ENCODE measurements around the gene F11R. TPM values are rescaled to one million over a fixed set of nuclear protein-coding genes. Genes with fewer than 3 reads are reported as not detected.

F11R gene
- total RNA-seq, 1 experiment from 2014 or later = 196 TPM

DNA sequence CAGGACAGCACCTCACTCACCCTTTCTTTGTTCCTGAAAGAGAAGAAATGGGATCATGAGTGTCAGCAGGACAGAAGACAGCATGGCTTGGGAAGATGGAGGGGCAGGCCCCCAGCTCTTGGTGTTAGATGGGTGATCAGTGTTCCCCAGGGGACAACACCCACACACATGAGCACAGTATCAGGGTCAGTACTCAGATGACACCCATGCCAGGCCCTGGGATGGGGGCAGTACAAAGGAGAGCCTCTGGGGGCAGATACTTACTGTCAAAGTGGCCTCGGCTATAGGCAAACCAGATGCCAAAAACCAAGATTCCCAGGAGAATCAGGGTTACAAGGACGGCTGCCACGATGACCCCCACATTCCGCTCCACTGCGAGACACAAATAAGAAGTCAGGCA lies 21.6 kb downstream of the F11R start:
- TF ChIP-seq, protein P1, sequence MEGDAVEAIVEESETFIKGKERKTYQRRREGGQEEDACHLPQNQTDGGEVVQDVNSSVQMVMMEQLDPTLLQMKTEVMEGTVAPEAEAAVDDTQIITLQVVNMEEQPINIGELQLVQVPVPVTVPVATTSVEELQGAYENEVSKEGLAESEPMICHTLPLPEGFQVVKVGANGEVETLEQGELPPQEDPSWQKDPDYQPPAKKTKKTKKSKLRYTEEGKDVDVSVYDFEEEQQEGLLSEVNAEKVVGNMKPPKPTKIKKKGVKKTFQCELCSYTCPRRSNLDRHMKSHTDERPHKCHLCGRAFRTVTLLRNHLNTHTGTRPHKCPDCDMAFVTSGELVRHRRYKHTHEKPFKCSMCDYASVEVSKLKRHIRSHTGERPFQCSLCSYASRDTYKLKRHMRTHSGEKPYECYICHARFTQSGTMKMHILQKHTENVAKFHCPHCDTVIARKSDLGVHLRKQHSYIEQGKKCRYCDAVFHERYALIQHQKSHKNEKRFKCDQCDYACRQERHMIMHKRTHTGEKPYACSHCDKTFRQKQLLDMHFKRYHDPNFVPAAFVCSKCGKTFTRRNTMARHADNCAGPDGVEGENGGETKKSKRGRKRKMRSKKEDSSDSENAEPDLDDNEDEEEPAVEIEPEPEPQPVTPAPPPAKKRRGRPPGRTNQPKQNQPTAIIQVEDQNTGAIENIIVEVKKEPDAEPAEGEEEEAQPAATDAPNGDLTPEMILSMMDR (IDR thresholded peaks at IDR 0.05; ENCODE audit: insufficient read depth in 1 of 2, low read depth in 1 of 2, low read length in 1 of 2, severe bottlenecking in 1 of 2, unreplicated experiment in 1 of 2) = no peak

DNA sequence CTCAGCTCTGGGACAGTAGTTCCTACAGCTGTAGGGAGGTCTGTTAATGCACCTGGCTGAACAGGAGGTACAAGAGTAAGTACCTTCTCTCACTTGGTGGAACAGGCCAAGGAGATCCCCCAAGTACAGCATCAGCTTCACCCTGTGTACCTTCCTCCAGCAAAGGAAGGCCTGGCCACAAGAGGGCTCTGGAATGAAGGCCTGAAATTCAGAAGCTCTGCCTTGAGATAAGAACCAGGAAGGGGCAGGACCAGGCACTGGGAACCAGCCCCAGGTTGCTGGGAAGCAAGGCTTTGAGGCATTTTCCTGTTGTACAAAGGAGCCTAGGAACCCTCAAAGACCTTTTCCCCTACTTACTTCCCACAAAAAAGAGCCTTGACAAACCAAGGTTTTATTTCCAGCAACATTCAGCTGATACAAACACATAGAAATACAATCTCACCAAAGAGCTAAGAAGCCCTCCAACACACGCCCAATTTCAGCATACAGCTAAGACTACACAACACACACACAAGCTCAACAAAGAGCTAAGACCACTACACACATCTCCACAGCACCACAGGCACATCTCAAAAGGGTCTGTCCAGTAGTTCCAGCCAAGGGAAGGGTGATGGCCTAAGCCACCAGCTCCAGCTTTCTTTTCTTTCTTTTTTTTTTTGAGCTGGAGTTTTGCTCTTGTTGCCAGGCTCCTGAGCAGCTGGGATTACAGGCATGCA lies 23.5 kb downstream of the F11R start:
- Mint-ChIP-seq H3K4me1 (ENCODE audit: low read depth, unreplicated experiment) (peaks cover 7% of the 10 kb centered on the region), H3K27ac (ENCODE audit: unreplicated experiment) (peak overlapping the region; percentile 36), H3K36me3 (ENCODE audit: insufficient read depth, unreplicated experiment) (peaks cover 86% of the 10 kb centered on the region), H3K9me3 (ENCODE audit: unreplicated experiment) (no peaks in the 10 kb centered on the region), H3K4me3 (ENCODE audit: unreplicated experiment) (no peak overlapping the region), H3K27me3 (ENCODE audit: insufficient read depth, unreplicated experiment) (no peaks in the 10 kb centered on the region)
- intact Hi-C loops (cut with micrococcal nuclease; ENCODE audit: unreplicated experiment) = loop anchor here (1.0 kb wide), 5 partner anchors 16 to 143 kb away; partner anchors contain the start of genes TSTD1 and USF1
- CTCF ChIA-PET = interaction anchor here (0.6 to 2.3 kb wide), 16 partner anchors 9 to 131 kb away, joined by 3 to 53 read pairs (median 4); partner anchors contain the start of genes F11R, KLHDC9 and USF1
- BruUV-seq (replicated peaks) = no TSS peak
- H3K4me3 ChIP-seq (ENCODE audit: low read depth, low read length) = no peak overlapping the region
- POLR2A ChIA-PET = interaction anchor here (0.7 to 2.3 kb wide), 5 partner anchors 16 to 48 kb away, joined by 3 to 43 read pairs (median 6); partner anchors contain the start of genes F11R, TSTD1 and USF1
- H3K27me3 ChIP-seq (replicated peaks; ENCODE audit: control insufficient read depth, insufficient read depth, low read length) = no peaks in the 10 kb centered on the region
- peak; percentile 81 to 83 for DNase-seq
- peaks cover 13% of the 10 kb centered on the region for H3K36me3 ChIP-seq (ENCODE audit: control insufficient read depth, insufficient read depth, low read length)
- H3K4me1 ChIP-seq = peaks cover 10% of the 10 kb centered on the region
- no peaks in the 10 kb centered on the region for H3K9me3 ChIP-seq
- TF ChIP-seq, protein P1 (IDR thresholded peaks at IDR 0.05; ENCODE audit: insufficient read depth in 1 of 2, low read depth in 1 of 2, low read length in 1 of 2, severe bottlenecking in 1 of 2, unreplicated experiment in 1 of 2) = peak; percentile 53 to 86

More for the DNA sequence above, 21.6 kb downstream of the F11R start:
- Histone ChIP-seq H3K9me3 (no peaks in the 10 kb centered on the region), H3K4me1 (peaks cover 10% of the 10 kb centered on the region), H3K4me3 (ENCODE audit: low read depth, low read length) (no peak overlapping the region), H3K27me3 (replicated peaks; ENCODE audit: control insufficient read depth, insufficient read depth, low read length) (no peaks in the 10 kb centered on the region), H3K36me3 (ENCODE audit: control insufficient read depth, insufficient read depth, low read length) (peaks cover 13% of the 10 kb centered on the region)
- Mint-ChIP-seq H3K27ac (ENCODE audit: unreplicated experiment) (no peak overlapping the region), H3K27me3 (ENCODE audit: insufficient read depth, unreplicated experiment) (no peaks in the 10 kb centered on the region), H3K4me3 (ENCODE audit: unreplicated experiment) (no peak overlapping the region), H3K9me3 (ENCODE audit: unreplicated experiment) (no peaks in the 10 kb centered on the region), H3K36me3 (ENCODE audit: insufficient read depth, unreplicated experiment) (peaks cover 79% of the 10 kb centered on the region), H3K4me1 (ENCODE audit: low read depth, unreplicated experiment) (peaks cover 7% of the 10 kb centered on the region)
- no peak for DNase-seq
- ChIA-PET CTCF (no interaction called here), POLR2A (interaction anchor here (0.7 kb wide), 1 partner anchor 10 kb away, joined by 3 read pairs; no protein-coding TSS in a partner anchor)
- BruUV-seq (replicated peaks) = no TSS peak
- intact Hi-C loops (cut with micrococcal nuclease; ENCODE audit: unreplicated experiment) = no loop called here

DNA sequence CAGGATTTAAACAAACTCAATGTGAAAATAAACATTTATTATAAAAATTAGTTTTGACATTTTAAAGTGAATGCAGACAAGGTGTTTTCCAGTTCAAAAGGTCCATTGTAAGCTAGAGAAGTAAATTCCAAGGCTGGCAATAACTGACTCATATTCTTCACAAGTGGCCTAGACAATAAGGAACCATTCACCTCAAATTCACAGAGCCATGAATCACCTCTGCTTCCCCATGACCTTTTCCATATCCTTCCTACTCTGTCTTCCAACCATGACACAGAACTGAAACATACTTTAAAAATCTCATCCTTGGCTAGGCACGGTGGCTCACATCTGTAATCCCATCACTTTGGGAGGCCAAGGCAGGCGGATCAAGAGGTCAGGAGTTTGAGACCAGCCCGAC lies 24.8 kb downstream of the F11R start:
- Histone ChIP-seq H3K27me3 (replicated peaks; ENCODE audit: control insufficient read depth, insufficient read depth, low read length) (no peaks in the 10 kb centered on the region), H3K4me3 (ENCODE audit: low read depth, low read length) (no peak overlapping the region), H3K4me1 (peaks cover 10% of the 10 kb centered on the region), H3K9me3 (no peaks in the 10 kb centered on the region), H3K36me3 (ENCODE audit: control insufficient read depth, insufficient read depth, low read length) (peaks cover 13% of the 10 kb centered on the region)
- Mint-ChIP-seq H3K4me1 (ENCODE audit: low read depth, unreplicated experiment) (peaks cover 7% of the 10 kb centered on the region), H3K27ac (ENCODE audit: unreplicated experiment) (no peak overlapping the region), H3K9me3 (ENCODE audit: unreplicated experiment) (no peaks in the 10 kb centered on the region), H3K27me3 (ENCODE audit: insufficient read depth, unreplicated experiment) (no peaks in the 10 kb centered on the region), H3K36me3 (ENCODE audit: insufficient read depth, unreplicated experiment) (peaks cover 73% of the 10 kb centered on the region), H3K4me3 (ENCODE audit: unreplicated experiment) (no peak overlapping the region)
- ChIA-PET CTCF (no interaction called here), POLR2A (no interaction called here)
- intact Hi-C loops (cut with micrococcal nuclease; ENCODE audit: unreplicated experiment) = no loop called here
- DNase-seq = no peak
- no TSS peak for BruUV-seq (replicated peaks)
- TF ChIP-seq, protein P1 (IDR thresholded peaks at IDR 0.05; ENCODE audit: insufficient read depth in 1 of 2, low read depth in 1 of 2, low read length in 1 of 2, severe bottlenecking in 1 of 2, unreplicated experiment in 1 of 2) = no peak
